ENCODE data around the gene C4orf50.

DNA sequence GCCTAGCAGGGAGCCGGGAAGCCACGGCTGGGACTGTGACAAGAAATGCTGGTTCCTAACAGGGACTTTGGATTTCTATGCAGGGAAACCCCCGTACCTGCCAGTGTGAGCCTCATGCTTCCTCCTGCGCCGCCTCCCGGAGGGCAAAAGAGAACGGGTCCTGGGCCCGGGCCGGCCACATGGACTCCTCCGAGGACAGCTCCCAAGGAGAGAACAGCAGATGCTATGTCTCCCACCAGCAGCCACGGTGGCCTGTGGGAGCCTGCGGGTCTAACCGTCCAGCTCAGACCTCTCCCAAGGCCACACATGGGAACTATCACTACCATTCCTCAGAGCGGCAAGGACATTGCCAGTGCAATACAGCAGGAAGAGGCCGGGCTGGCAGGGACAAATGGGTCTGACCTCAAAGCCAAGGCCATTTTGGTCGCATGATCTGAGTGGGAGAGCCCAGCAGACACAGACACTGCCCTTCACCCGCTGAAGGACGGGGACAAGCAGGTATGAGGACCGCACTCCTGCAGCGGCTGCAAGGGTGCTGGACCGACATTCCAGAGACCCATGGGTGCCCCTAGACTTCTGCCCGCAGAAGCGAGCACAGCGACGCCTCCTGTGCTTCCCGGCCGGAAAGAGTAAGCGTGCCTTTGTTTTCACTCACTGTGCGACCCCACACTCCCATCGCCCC, 4.5 kb upstream of the C4orf50 start:
- no peak for TF ChIP-seq HDAC2 (IDR thresholded peaks at IDR 0.05; ENCODE audit: borderline replicate concordance in 1 of 2, low read depth in 2 of 2, low read length in 2 of 2)
- TF ChIP-seq YY1 (IDR thresholded peaks at IDR 0.05; ENCODE audit: low read depth, low read length), result no peak
- TF ChIP-seq BRCA1 (IDR thresholded peaks at IDR 0.05; ENCODE audit: low read depth, low read length), result no peak
- no peak for TF ChIP-seq EZH2 (IDR thresholded peaks at IDR 0.05; ENCODE audit: low read depth, low read length, severe bottlenecking)
- no peak for TF ChIP-seq SUZ12 (IDR thresholded peaks at IDR 0.05; ENCODE audit: low read length)
- TF ChIP-seq, protein P1, sequence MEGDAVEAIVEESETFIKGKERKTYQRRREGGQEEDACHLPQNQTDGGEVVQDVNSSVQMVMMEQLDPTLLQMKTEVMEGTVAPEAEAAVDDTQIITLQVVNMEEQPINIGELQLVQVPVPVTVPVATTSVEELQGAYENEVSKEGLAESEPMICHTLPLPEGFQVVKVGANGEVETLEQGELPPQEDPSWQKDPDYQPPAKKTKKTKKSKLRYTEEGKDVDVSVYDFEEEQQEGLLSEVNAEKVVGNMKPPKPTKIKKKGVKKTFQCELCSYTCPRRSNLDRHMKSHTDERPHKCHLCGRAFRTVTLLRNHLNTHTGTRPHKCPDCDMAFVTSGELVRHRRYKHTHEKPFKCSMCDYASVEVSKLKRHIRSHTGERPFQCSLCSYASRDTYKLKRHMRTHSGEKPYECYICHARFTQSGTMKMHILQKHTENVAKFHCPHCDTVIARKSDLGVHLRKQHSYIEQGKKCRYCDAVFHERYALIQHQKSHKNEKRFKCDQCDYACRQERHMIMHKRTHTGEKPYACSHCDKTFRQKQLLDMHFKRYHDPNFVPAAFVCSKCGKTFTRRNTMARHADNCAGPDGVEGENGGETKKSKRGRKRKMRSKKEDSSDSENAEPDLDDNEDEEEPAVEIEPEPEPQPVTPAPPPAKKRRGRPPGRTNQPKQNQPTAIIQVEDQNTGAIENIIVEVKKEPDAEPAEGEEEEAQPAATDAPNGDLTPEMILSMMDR (IDR thresholded peaks at IDR 0.05; ENCODE audit: control extremely low read depth in 1 of 3, insufficient read depth in 1 of 3, low read depth in 1 of 3, low read length in 3 of 3), result no peak

Data from H1 (cell line).